ENCODE results near the gene ZNF26. TPM values are rescaled to one million over a fixed set of nuclear protein-coding genes. Genes with fewer than 3 reads are reported as not detected.
"Not testable (repeated sequence)": the region's sequence is repeated elsewhere in the genome, so short reads cannot be mapped to it uniquely, and the experiment has no call there.

Gene ZNF26
- total RNA-seq, 1 donor from 2014 or later = 3.1 TPM

DNA sequence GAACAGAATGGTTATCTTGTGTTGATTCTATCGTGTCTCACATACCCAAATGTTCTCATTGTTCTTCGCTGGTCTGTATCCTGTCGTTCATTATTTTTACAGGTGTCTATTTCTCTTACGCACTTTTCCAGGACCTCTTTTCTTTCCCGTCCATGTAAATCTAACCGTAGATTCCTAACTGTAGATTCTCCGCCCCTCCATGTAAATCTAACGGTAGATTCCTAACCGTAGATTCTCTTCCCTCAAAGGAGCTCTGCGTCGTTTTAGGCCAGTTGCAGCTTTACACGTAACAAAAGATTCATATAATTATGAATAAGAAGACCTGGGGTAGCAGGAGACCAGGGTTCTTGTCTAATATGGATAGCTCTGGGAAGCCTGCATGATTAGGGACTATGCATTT is 20.4 kb upstream of the ZNF26 start:
- DNase-seq = no peak
- TF ChIP-seq, protein P1, sequence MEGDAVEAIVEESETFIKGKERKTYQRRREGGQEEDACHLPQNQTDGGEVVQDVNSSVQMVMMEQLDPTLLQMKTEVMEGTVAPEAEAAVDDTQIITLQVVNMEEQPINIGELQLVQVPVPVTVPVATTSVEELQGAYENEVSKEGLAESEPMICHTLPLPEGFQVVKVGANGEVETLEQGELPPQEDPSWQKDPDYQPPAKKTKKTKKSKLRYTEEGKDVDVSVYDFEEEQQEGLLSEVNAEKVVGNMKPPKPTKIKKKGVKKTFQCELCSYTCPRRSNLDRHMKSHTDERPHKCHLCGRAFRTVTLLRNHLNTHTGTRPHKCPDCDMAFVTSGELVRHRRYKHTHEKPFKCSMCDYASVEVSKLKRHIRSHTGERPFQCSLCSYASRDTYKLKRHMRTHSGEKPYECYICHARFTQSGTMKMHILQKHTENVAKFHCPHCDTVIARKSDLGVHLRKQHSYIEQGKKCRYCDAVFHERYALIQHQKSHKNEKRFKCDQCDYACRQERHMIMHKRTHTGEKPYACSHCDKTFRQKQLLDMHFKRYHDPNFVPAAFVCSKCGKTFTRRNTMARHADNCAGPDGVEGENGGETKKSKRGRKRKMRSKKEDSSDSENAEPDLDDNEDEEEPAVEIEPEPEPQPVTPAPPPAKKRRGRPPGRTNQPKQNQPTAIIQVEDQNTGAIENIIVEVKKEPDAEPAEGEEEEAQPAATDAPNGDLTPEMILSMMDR (IDR thresholded peaks at IDR 0.05; ENCODE audit: borderline replicate concordance) = no peak
- Histone ChIP-seq H3K36me3 (peaks cover 20% of the 10 kb centered on the region), H3K4me1 (no peaks in the 10 kb centered on the region), H3K4me3 (no peak overlapping the region), H3K27ac (replicated peaks) (no peak overlapping the region), H3K27me3 (ENCODE audit: low read depth) (no peaks in the 10 kb centered on the region), H3K9me3 (replicated peaks) (peaks cover 52% of the 10 kb centered on the region)
- intact Hi-C loops (cut with micrococcal nuclease) = no loop called here

DNA sequence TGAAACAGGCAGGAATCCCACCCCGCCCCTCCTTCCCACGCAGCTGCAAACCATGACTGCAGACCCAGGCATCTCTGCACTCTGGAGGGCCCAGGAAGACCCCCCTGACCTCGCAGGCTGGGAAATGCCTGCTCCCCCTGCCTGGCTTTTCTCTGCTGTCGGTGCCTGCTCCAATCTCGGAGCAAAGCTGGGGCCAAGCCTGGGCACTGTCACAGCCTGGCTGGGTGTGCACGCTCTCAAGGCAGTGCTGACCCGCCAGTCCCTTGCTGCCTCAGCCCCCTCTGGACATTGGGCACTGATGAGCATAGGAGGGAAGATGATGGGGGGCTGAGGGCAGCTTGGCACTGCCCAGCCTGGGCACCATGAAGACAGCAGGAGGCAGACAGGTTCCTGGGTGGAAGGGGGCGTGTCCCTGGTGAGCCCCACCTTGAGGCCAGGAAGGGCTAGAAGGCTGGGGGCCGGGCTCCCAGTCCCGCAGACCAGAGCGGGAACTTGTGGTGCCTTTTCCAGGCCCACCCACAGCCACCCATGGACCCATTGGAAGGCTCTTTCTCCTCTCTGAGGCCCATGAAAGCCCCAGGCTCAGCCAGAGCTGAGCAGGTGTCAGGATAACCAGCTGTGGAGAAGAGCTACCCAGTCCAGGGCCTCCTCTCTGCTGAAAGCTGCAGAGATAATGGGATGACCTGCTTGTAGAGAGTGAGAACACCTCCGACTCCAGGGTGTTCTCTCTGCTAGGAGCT is 19.3 kb upstream of the ZNF26 start:
- Histone ChIP-seq H3K36me3 (peaks cover 15% of the 10 kb centered on the region), H3K27me3 (ENCODE audit: low read depth) (no peaks in the 10 kb centered on the region), H3K4me3 (no peak overlapping the region), H3K9me3 (replicated peaks) (peaks cover 63% of the 10 kb centered on the region), H3K4me1 (no peaks in the 10 kb centered on the region), H3K27ac (replicated peaks) (no peak overlapping the region)
- DNase-seq = no peak
- intact Hi-C loops (cut with micrococcal nuclease) = no loop called here
- TF ChIP-seq, protein P1 (IDR thresholded peaks at IDR 0.05; ENCODE audit: borderline replicate concordance) = no peak

DNA sequence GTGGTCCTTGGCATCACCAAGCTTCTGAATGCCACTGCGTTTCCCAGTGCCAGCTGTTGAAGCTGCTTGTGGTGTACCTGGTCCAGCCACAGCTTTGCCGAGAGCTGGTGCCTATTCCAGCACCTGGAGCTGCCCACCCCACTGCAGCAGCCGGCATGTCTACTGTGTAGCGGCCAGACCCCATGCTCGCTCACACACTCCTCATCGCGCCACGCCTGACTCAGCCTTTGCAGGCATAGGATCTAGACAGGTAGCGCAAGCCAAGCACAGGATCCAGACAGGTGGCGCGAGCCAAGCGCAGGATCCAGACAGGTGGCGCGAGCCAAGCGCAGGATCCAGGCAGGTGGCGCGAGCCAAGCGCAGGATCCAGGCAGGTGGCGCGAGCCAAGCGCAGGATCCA is 18.4 kb upstream of the ZNF26 start:
- H3K27ac ChIP-seq (replicated peaks) = no peak overlapping the region
- DNase-seq = no peak
- TF ChIP-seq, protein P1 (IDR thresholded peaks at IDR 0.05; ENCODE audit: borderline replicate concordance) = no peak
- peaks cover 6% of the 10 kb centered on the region for H3K36me3 ChIP-seq
- no peaks in the 10 kb centered on the region for H3K4me1 ChIP-seq
- H3K9me3 ChIP-seq (replicated peaks) = peaks cover 72% of the 10 kb centered on the region
- no peaks in the 10 kb centered on the region for H3K27me3 ChIP-seq (ENCODE audit: low read depth)
- no peak overlapping the region for H3K4me3 ChIP-seq
- intact Hi-C loops (cut with micrococcal nuclease) = no loop called here

DNA sequence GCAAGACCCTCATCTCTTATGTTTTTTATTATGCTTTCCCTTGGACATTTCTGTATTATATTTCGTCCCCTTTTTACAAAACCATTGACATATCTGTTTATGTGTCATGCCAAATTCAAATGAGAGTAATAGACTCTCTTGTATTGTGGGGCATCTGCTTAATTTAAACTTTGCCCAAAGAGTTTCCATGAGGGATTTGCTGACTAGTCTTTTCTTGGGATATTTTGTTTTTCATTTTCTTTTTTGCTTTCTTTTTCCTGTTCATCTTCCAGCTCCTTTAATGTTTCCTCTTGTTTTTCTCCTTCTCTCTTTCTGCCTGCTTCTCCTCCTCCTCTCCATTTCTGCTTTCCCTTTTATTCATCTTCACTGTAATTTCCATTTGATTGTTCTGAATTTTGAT is 13.8 kb upstream of the ZNF26 start:
- no peak overlapping the region for H3K27ac ChIP-seq (replicated peaks)

DNA sequence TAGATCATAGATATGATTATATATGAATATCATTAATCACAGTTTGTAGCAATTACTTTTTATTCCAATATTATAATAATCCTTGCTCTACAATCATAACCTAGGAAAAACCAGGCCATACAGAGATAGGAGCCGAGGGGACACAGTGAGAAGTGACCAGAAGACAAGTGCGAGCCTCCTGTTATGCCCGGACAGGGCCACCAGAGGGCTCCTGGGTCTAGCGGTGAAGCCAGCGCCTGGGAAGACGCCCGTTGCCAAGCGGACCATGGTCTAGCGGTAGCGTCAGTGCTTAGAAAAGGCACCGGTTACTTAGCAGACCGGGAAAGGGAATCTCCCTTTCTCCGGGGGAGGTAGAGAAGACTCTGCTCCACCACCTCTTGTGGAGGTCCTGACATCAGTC is 9.3 kb upstream of the ZNF26 start:
- intact Hi-C loops (cut with micrococcal nuclease); H3K27me3 ChIP-seq (ENCODE audit: low read depth); H3K4me1 ChIP-seq; H3K36me3 ChIP-seq; H3K4me3 ChIP-seq; H3K27ac ChIP-seq (replicated peaks): not testable (repeated sequence)
- peaks cover 23% of the 10 kb centered on the region for H3K9me3 ChIP-seq (replicated peaks)
- TF ChIP-seq, protein P1 (IDR thresholded peaks at IDR 0.05; ENCODE audit: borderline replicate concordance) = peak; percentile 64
- DNase-seq = peak; percentile 46

More for the DNA sequence above, 13.8 kb upstream of the ZNF26 start:
- no peaks in the 10 kb centered on the region for H3K27me3 ChIP-seq (ENCODE audit: low read depth)
- no peaks in the 10 kb centered on the region for H3K36me3 ChIP-seq
- H3K4me3 ChIP-seq = no peak overlapping the region
- H3K4me1 ChIP-seq = no peaks in the 10 kb centered on the region
- peaks cover 47% of the 10 kb centered on the region for H3K9me3 ChIP-seq (replicated peaks)
- TF ChIP-seq, protein P1 (IDR thresholded peaks at IDR 0.05; ENCODE audit: borderline replicate concordance) = no peak
- no peak for DNase-seq
- intact Hi-C loops (cut with micrococcal nuclease) = no loop called here
